NCI-H2196 treated with DMSO at 0.1 percent for 48 hours (cell line): Measurements from ENCODE around the gene USP15.
"Not testable (repeated sequence)": the region's sequence is repeated elsewhere in the genome, so short reads cannot be mapped to it uniquely, and the experiment has no call there.

ENCODE experiments used
- DNase-seq: peaks from one replicate; lab custom pipeline; 2025; ENCODE audit not compliant: unreplicated experiment; lab: John Stamatoyannopoulos, UW

Gene USP15

GRCh38 chr12:62368430-62369223 is 108.4 kb downstream of the USP15 start:
- DNase-seq: not testable (repeated sequence)

GRCh38 chr12:62370189-62370588 is 110.0 kb downstream of the USP15 start:
- DNase-seq: no peak

- DNase-seq: no peak
Observed at GRCh38 chr12:62371661-62372060, 111.5 kb downstream of the USP15 start.

- no peak for DNase-seq
Observed at GRCh38 chr12:62372134-62372533, 111.9 kb downstream of the USP15 start.

GRCh38 chr12:62372825-62373224 is 112.6 kb downstream of the USP15 start:
- DNase-seq: no peak

GRCh38 chr12:62375603-62376002 is 115.4 kb downstream of the USP15 start:
- DNase-seq: no peak

- DNase-seq: no peak
Observed at GRCh38 chr12:62379026-62379722, 119.0 kb downstream of the USP15 start.

GRCh38 chr12:62379723-62380045 is 119.5 kb downstream of the USP15 start:
- DNase-seq: no peak

GRCh38 chr12:62382526-62382925 is 122.3 kb downstream of the USP15 start:
- DNase-seq: no peak

GRCh38 chr12:62396750-62397149 is 136.5 kb downstream of the USP15 start:
- DNase-seq: no peak

GRCh38 chr12:62400135-62400534 is 139.9 kb downstream of the USP15 start:
- no peak for DNase-seq

- no peak for DNase-seq
Observed at GRCh38 chr12:62401631-62402030, 141.4 kb downstream of the USP15 start.

- DNase-seq: no peak
Observed at GRCh38 chr12:62403031-62403430, 142.8 kb downstream of the USP15 start.

GRCh38 chr12:62407587-62407986 is 147.4 kb downstream of the USP15 start:
- DNase-seq: no peak

- no peak for DNase-seq
Observed at GRCh38 chr12:62409068-62409467, 148.9 kb downstream of the USP15 start.

GRCh38 chr12:62414180-62414579 is 154.0 kb downstream of the USP15 start:
- no peak for DNase-seq

- no peak for DNase-seq
Observed at GRCh38 chr12:62426089-62426488, 165.9 kb downstream of the USP15 start.

GRCh38 chr12:62429457-62429856 is 169.3 kb downstream of the USP15 start:
- DNase-seq: no peak

- no peak for DNase-seq
Observed at GRCh38 chr12:62434494-62435302, 174.5 kb downstream of the USP15 start.

GRCh38 chr12:62435303-62436163 is 175.3 kb downstream of the USP15 start:
- DNase-seq: no peak

- no peak for DNase-seq
Observed at GRCh38 chr12:62436164-62436503, 175.9 kb downstream of the USP15 start.
